CD4-positive, alpha-beta T cell treated with Interferon gamma for 1 hour (primary cell): Measurements from ENCODE around the gene CBX2.

ENCODE experiments used
- DNase-seq: peaks from one replicate; pipeline ENCODE4 v3.0.0-alpha.2; 2020

The CBX2 gene

DNA sequence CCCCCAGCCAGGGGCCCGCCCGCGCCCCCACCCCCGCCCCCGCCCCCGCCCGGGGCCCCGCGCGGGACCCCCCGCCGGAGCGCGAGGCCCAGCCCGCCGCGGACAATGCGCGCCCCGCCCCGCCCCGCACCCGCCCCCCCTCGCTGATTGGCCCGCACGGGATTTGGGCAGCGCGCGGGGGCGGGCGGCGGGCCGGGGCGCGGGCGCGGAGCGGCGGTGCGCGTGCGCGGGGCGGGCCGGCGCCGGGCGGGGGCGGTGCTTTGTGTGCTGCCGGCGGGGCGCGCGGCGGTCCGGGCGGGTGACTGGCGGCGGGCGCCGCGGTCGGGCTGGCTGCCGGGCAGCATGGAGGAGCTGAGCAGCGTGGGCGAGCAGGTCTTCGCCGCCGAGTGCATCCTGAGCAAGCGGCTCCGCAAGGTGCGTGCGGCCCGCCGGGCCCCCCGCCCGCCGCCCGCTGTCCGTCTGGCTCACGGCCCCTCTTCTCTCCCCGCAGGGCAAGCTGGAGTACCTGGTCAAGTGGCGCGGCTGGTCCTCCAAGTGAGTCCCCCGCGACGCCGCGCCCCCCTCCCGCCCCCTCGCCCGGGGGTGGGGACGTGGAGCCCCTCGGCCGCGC lies at the start of gene CBX2:
Gene CBX2 (plus strand): TSS at position 255 of the 610 bp plus-strand sequence. CDS start 88 bp downstream, at position 343.
- peak; percentile 79 for DNase-seq

- DNase-seq, result peak; percentile 89
These were observed 49.6 kb upstream of the CBX2 start for GRCh38 chr17:79728169-79728907.

DNA sequence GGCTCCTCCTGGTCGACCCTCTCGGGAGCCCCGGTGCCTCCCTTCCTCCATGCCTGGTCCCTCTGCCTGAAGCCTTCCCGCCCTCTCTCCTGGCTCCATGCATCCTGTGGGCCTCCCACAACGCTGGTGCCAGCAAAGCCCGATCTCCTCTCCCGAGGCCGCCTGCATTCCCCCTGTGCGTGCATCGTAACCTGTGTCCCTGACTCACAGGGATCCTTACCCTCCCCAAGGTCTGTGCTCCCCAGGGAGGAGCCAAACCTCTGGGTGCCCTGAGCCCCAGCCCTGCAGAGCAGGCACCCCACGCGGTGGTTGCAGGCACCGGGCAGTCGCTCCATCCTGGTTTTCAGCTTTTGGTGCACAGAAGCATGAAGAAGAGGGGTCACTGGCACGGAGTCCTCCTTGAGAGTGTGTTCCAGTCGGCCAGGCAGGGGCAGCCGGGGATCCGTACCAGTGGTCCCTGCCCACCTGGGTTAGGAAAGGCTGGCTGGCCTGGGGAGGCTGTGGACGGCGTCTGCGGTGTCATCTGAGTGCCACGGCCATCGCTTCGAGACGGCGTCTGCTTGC lies 49.0 kb upstream of the CBX2 start:
- DNase-seq, result no peak

DNA sequence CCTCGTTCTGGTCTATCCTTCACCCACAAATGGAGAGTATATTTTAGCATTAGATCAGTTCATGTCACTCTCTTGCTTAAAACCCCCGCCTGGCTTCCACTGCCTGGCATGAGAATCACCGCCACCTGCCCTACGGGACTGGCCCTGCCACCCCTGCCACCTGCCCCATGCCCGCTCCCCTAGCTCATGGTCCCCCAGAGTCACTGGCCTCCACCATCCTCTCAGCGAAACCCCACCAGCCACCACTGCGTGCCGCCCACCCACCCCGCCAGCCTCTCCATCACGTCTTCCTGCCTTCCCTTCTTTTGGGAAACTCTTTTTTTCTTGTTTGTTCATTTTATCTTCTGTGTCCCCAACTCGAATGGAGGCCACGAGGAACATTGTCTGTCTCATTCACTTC lies 48.2 kb upstream of the CBX2 start:
- DNase-seq, result no peak

- DNase-seq, result no peak
These were observed 47.5 kb upstream of the CBX2 start for GRCh38 chr17:79730437-79730768.

DNA sequence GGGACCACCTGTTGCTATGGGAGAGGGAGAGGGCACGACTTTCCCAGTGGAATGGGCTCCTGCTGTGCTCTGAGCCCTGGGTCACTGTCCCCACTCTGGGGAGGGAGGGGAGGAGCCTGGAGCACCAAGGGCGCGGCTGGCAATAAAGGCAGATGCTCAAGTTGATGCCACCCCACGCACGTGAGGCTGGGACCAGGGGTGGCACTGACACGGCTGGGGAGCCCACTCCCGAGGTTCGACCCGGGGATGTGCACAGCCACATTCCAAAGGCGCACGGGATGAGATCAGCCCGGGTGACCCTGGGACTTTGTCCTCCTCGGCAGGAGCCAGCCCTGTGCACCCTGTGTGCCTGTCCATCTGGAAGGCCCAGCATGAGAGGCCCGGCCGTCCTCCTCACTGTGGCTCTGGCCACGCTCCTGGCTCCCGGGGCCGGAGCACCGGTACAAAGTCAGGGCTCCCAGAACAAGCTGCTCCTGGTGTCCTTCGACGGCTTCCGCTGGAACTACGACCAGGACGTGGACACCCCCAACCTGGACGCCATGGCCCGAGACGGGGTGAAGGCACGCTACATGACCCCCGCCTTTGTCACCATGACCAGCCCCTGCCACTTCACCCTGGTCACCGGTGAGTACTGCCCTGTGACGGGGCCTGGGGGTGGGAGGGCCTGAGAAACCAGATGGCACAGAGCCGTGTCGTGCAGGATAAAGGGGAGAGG lies 47.0 kb upstream of the CBX2 start, which contains the start of gene ENPP7:
Gene ENPP7 (plus strand): TSS at position 175 of the 715 bp plus-strand sequence. CDS start 197 bp downstream, at position 372.
- DNase-seq, result no peak

DNA sequence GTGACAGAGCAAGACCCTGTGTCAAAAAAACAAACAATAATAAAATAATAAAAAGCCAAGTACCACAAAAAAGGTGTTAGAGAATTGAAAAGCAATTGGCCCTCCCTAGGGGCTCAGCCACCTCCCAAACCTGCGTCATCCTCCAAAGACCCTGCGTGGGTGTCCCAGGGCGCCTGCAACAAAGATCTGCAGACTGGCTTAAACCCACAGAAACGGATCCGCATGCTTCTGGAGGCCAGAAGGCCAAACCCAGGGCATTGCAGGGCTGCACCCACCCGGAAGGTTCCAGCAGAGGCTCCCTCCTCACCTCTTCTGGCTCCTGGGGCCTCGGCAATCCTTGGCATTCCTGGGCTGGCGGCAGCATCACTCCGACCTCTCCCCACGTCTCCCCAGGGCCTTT lies 45.7 kb upstream of the CBX2 start:
- DNase-seq, result no peak

- peak; percentile 51 for DNase-seq
These were observed 44.9 kb upstream of the CBX2 start for GRCh38 chr17:79732804-79733691.

DNA sequence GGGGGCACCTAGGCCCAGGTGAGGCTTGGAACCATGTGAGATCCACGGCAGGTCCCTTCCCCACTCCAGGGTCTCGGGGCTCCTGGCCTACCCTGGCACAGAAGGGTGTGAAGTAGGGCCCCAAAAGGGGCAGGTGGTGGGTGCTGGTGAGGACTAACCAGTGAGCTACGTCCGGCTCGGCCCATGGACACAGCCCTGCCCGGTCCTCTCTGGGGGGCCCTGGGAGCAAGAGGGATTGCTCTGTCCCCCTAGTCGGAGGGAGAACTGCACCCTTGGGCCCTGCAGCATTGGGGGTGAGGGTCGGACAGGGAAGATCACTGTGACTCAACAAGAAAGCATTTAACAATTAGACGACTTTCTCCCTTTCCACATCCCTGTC lies 44.3 kb upstream of the CBX2 start:
- DNase-seq, result no peak

- no peak for DNase-seq
These were observed 42.9 kb upstream of the CBX2 start for GRCh38 chr17:79735096-79735495.

DNA sequence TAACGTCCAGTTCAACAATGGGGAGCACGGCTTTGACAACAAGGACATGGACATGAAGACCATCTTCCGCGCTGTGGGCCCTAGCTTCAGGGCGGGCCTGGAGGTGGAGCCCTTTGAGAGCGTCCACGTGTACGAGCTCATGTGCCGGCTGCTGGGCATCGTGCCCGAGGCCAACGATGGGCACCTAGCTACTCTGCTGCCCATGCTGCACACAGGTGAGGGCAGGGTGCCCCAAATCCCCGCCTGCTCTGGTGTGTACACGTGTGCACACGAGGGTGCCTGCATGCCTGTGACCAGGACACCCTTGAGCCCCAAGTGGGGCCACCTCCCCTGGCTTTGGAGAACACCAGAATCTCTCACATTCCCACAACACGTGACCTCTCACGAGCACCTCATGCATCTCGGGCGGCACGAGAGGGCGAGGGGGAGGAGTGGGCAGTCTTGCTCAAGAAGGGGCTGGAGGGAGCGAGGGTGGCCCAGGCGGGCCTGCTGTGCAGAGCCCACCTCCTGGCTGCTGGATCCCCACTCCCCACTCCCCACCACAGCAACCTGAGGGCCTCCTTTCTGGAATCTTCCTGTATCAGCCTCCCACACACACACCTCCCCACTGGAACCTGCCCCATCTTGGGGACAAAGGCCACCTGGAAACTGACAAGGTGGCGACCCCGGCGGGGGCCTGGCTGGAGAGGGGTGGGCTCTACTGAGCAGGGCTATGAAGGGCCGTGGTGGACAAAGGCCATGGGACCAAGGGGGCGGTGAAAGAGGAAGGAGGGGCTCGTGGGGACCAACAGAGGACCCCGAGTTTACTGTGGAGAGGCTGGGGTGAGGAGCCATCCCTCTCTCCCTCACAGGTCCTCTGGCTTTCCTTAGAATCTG lies 40.7 kb upstream of the CBX2 start:
- no peak for DNase-seq

- DNase-seq, result no peak
These were observed 39.9 kb upstream of the CBX2 start for GRCh38 chr17:79737922-79738578.

DNA sequence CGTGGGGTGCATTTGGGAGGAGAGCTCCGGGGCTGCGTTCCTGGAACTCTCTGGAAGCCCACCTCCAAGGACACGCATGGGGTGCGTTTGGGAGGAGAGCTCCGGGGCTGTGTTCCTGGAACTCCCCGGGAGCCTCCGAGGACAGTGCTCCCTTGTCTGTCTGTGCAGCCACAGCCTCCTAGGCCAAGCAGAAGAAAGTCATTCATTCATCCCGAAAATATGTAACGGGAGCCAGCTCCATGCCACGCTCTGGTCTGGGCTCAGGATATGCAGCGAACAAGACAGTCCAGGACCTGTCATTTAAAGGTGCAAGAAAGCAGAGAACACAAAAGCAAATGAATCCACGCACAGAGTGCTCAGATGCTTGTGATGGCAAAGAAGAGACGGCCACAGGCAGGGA lies 39.3 kb upstream of the CBX2 start:
- no peak for DNase-seq

- no peak for DNase-seq
These were observed 38.5 kb upstream of the CBX2 start for GRCh38 chr17:79739148-79740062.

DNA sequence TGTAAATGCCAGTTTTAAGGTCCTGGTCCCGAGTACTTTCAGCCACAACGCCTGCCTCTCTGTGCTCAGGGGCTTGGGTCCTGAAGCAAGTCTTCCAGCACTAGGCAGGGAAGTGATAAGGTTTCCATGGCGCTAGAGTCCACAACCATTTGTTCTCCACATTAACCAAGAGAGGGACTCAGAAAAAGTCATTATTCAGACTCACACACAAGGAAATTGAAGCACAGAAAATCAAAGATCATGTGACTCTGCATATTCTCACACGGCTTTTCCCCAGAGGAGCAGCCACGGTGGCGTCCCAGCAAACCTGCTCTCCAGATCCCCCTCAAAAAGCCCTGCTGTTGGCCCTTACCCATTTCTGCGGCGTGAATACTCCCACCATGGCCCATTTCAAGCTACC lies 37.5 kb upstream of the CBX2 start:
- DNase-seq, result no peak

- no peak for DNase-seq
These were observed 36.6 kb upstream of the CBX2 start for GRCh38 chr17:79741401-79741750.

- peak; percentile 70 for DNase-seq
These were observed 36.0 kb upstream of the CBX2 start for GRCh38 chr17:79741751-79742588.

- DNase-seq, result no peak
These were observed 35.4 kb upstream of the CBX2 start for GRCh38 chr17:79742589-79742918.

DNA sequence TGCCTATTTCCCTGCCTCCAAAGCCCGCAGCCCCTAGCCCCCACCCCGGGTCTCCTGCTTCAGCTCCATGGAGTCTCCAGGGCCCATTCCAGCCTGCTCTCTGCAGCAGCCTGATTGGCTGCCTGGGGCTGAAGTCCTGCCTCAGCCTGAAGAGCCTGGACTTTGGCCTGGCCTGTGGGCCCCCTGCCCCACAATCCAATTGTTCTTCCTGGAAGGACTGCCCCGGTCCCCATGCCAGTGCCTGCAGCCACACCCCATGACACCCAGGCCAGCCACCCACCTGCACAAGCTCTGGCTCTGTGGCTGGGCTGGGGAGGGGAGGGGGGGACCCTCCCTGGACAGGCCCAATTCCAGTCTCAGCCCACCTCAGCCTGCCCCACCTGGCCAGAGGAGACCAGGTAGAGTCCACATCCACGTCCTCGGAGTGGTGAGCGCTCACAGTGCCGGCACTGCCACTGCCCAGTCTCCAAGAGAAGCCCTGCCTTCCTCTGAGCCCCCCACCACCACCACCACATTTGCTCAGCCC lies 34.9 kb upstream of the CBX2 start:
- DNase-seq, result no peak
